AG04449 (cell line): ENCODE data around the gene LORICRIN.
A peak's percentile ranks its signal among the peaks of the same experiment; 100 is the strongest.
"Not testable (repeated sequence)": the region's sequence is repeated elsewhere in the genome, so short reads cannot be mapped to it uniquely, and the experiment has no call there.

Source experiments
- CTCF ChIA-PET: fragments of 350-600 bp; formaldehyde crosslinking; extraction: SDS; loops from one replicate; lab custom pipeline; 2021; ENCODE audit warnings: antibody characterized with exemption; lab: Yijun Ruan, JAX
- POLR2A ChIA-PET: fragments of 400-600, 350-600 bp; formaldehyde crosslinking; extraction: SDS; loops from one replicate; lab custom pipeline; 2020; ENCODE audit warnings: antibody characterized with exemption, inconsistent platforms; lab: Yijun Ruan, JAX
- DNase-seq: peaks from one replicate; pipeline ENCODE4 v3.0.0-alpha.2; 2010; ENCODE audit warnings: low read depth, low spot score
- H3K4me3 ChIP-seq: 2 replicates; pipeline ENCODE4 v1.5.1; 2011; ENCODE audit warnings: low read depth, mild to moderate bottlenecking, control low read depth, low read length
- CTCF ChIP-seq: IDR thresholded peaks from one replicate; pipeline ENCODE4 v1.5.1; 2011; ENCODE audit warnings: mild to moderate bottlenecking, moderate library complexity, low read length, control low read depth, inconsistent platforms; ENCODE audit not compliant: insufficient read depth; ENCODE audit errors: missing control alignments

Gene LORICRIN

GRCh38 chr1:153220606-153221303, 38.7 kb upstream of the LORICRIN start:
- H3K4me3 ChIP-seq: no peak overlapping the region
- POLR2A ChIA-PET: no interaction called here
- CTCF ChIA-PET: interaction anchor here (0.9 to 4.7 kb wide), 4 partner anchors 8 to 351 kb away, joined by 3 to 37 read pairs (median 3); no protein-coding TSS in a partner anchor
- TF ChIP-seq CTCF: no peak
- DNase-seq: no peak

GRCh38 chr1:153223040-153223891, 36.2 kb upstream of the LORICRIN start:
- DNase-seq, POLR2A ChIA-PET, H3K4me3 ChIP-seq: not testable (repeated sequence)
- peak; percentile 57 for TF ChIP-seq CTCF
- CTCF ChIA-PET: interaction anchor here (0.8 to 4.7 kb wide), 3 partner anchors 10 to 353 kb away, joined by 3 to 37 read pairs (median 4); no protein-coding TSS in a partner anchor

GRCh38 chr1:153227810-153228209, 31.7 kb upstream of the LORICRIN start:
- DNase-seq: no peak
- ChIA-PET POLR2A (no interaction called here), CTCF (interaction anchor here (0.9 to 1.9 kb wide), 3 partner anchors 9 to 356 kb away, joined by 3 to 6 read pairs (median 5); no protein-coding TSS in a partner anchor)
- H3K4me3 ChIP-seq: no peak overlapping the region
- no peak for TF ChIP-seq CTCF

- CTCF ChIA-PET: interaction anchor here (0.9 to 2.1 kb wide), 7 partner anchors 9 to 358 kb away, joined by 3 to 7 read pairs (median 3); no protein-coding TSS in a partner anchor
- DNase-seq: no peak
- H3K4me3 ChIP-seq: no peak overlapping the region
- no peak for TF ChIP-seq CTCF
- POLR2A ChIA-PET: no interaction called here
These were observed 31.0 kb upstream of the LORICRIN start for GRCh38 chr1:153228491-153228890.

- peak; percentile 30 for TF ChIP-seq CTCF
- CTCF ChIA-PET: interaction anchor here (0.8 to 2.1 kb wide), 6 partner anchors 9 to 359 kb away, joined by 3 to 7 read pairs (median 3); no protein-coding TSS in a partner anchor
- DNase-seq, POLR2A ChIA-PET, H3K4me3 ChIP-seq: not testable (repeated sequence)
These were observed 30.2 kb upstream of the LORICRIN start for GRCh38 chr1:153229076-153229829.
